HepG2 (cell line): ENCODE results near the gene ELL. TPM values are rescaled to one million over a fixed set of nuclear protein-coding genes. Genes with fewer than 3 reads are reported as not detected.

Source experiments
- AHDC1 ChIP-seq: sonication (generic); formaldehyde crosslinking; IDR thresholded peaks from 2 replicates; pipeline ENCODE4 v1.5.1; 2020; ENCODE audit warnings: mild to moderate bottlenecking, missing genetic modification reagents, borderline replicate concordance
- CENPBD1 ChIP-seq: sonication (generic); formaldehyde crosslinking; IDR thresholded peaks from 2 replicates; pipeline ENCODE4 v1.8.0; 2022; ENCODE audit warnings: missing genetic modification reagents, low read depth, mild to moderate bottlenecking, borderline replicate concordance
- CHD4 ChIP-seq: fragments of 200-600 bp; sonication (generic); IDR thresholded peaks from 2 replicates; pipeline ENCODE4 v1.7.0; 2017; ENCODE audit warnings: mild to moderate bottlenecking, low read length, borderline replicate concordance
- CSRNP1 ChIP-seq: sonication (generic); formaldehyde crosslinking; IDR thresholded peaks from 2 replicates; pipeline ENCODE4 v1.8.1; 2023; ENCODE audit warnings: mild to moderate bottlenecking, missing genetic modification reagents
- EED ChIP-seq: sonication (generic); formaldehyde crosslinking; IDR thresholded peaks from 2 replicates; pipeline ENCODE4 v1.5.0; 2020; ENCODE audit warnings: mild to moderate bottlenecking, missing genetic modification reagents
- GFI1 ChIP-seq: sonication (generic); formaldehyde crosslinking; IDR thresholded peaks from 2 replicates; pipeline ENCODE4 v1.5.0; 2020; ENCODE audit warnings: missing genetic modification reagents, mild to moderate bottlenecking, borderline replicate concordance
- MEIS1 ChIP-seq: sonication (generic); formaldehyde crosslinking; IDR thresholded peaks from 2 replicates; pipeline ENCODE4 v1.9.0; 2021; ENCODE audit warnings: mild to moderate bottlenecking, missing genetic modification reagents, moderate library complexity, borderline replicate concordance
- MLX ChIP-seq: IDR thresholded peaks from 2 replicates; pipeline ENCODE4 v1.6.1; 2016
- NFYC ChIP-seq: IDR thresholded peaks from 2 replicates; pipeline ENCODE4 v1.6.1; 2016; ENCODE audit warnings: missing genetic modification reagents, missing compliant biosample characterization
- PHF21A ChIP-seq: sonication (generic); formaldehyde crosslinking; IDR thresholded peaks from 2 replicates; pipeline ENCODE4 v1.5.0; 2020; ENCODE audit warnings: mild to moderate bottlenecking, missing genetic modification reagents
- TSC22D2 ChIP-seq: sonication (generic); formaldehyde crosslinking; IDR thresholded peaks from 2 replicates; pipeline ENCODE4 v1.5.1; 2020; ENCODE audit warnings: missing genetic modification reagents, mild to moderate bottlenecking, borderline replicate concordance
- ZFP91 ChIP-seq: sonication (generic); formaldehyde crosslinking; IDR thresholded peaks from 2 replicates; pipeline ENCODE4 v1.9.0; 2022; ENCODE audit warnings: missing genetic modification reagents, mild to moderate bottlenecking, borderline replicate concordance
- ZNF574 ChIP-seq: sonication (generic); formaldehyde crosslinking; IDR thresholded peaks from 2 replicates; pipeline ENCODE4 v1.4.0; 2020; ENCODE audit warnings: missing genetic modification reagents
- ZNF75D ChIP-seq: sonication (generic); formaldehyde crosslinking; IDR thresholded peaks from 2 replicates; pipeline ENCODE4 v1.8.1; 2023; ENCODE audit warnings: missing genetic modification reagents, mild to moderate bottlenecking, borderline replicate concordance
- polyA plus RNA-seq, 8 experiments: library from polyadenylated mRNA; depleted of rRNA in 3 of 8; stranded (reverse) in 7 of 8; unstranded in 1 of 8; fragments of >200 nt; fragmentation: Illumina TruSeq in 4 of 8; extraction: Trizol in 4 of 8; gene quantifications; 2 replicates each; pipeline versions ENCODE4 v1.2.1 to v1.2.3, GENCODE V29; 2011 to 2016; ENCODE audit warnings: low read depth in 4 of 8, missing spikeins in 1 of 8, mixed read lengths in 1 of 8; ENCODE audit not compliant: insufficient read depth in 1 of 8
- total RNA-seq, 5 experiments: library from RNA; depleted of rRNA; stranded (reverse); fragments of >200 nt; fragmentation: Illumina TruSeq; extraction: Trizol; gene quantifications; 2 replicates each; pipeline ENCODE4 v1.2.3, GENCODE V29; 2016; ENCODE audit warnings: low read depth in 1 of 5

Gene ELL
- total and polyA plus RNA-seq, 2 of the 13 experiments (the other 11 are each of a cell fraction or from before 2014, with no cell fraction given), result 3.7 to 5.4 TPM

- peak; percentile 32; the same call in 1 of the 2 replicates for TF ChIP-seq CHD4
- no peak for TF ChIP-seq AHDC1
- TF ChIP-seq TSC22D2 (CRISPR knock-in tag), result no peak
- peak; percentile 46; the same call in 1 of the 2 replicates for TF ChIP-seq ZFP91 (CRISPR knock-in tag)
- 0 out of 2 replicates have a peak, but pooled peaks have one; percentile 26 for TF ChIP-seq MEIS1 (CRISPR knock-in tag)
- TF ChIP-seq GFI1, result peak; percentile 76
- no peak for TF ChIP-seq CSRNP1 (CRISPR knock-in tag)
- TF ChIP-seq MLX (CRISPR knock-in tag), result peak; percentile 81
- TF ChIP-seq ZNF75D (CRISPR knock-in tag), result no peak
- no peak for TF ChIP-seq CENPBD1
- TF ChIP-seq EED (CRISPR knock-in tag), result no peak
- TF ChIP-seq PHF21A (CRISPR knock-in tag), result peak; percentile 38; the same call in 1 of the 2 replicates
- 0 out of 2 replicates have a peak, but pooled peaks have one; percentile 30 for TF ChIP-seq ZNF574 (CRISPR knock-in tag)
- TF ChIP-seq NFYC (CRISPR knock-in tag), result no peak
Observed at GRCh38 chr19:18507727-18508440, 14.0 kb downstream of the ELL start (continued).
